ENCODE data around the gene POC1A.

DNA sequence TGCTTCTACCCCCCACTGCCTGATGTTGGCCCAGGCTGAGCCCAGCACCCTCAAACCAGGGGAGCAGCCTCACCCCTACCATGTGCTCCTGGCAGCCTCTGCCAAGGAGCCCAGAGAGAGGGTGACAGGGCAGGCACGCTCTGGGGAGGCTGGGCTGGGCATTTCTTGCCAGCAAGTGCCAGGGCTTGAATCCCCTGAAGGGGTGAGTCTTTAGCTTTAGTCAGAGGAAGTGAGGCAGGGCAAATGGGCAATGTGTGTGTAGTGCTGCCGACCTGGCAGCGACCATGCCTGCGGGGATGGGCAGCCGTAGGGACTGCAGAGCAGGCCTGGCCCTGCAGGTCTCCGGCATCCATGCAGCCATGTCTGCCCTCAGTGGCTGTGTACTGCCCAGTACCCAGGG, 116.0 kb downstream of the POC1A start:
- TF ChIP-seq, protein P1, sequence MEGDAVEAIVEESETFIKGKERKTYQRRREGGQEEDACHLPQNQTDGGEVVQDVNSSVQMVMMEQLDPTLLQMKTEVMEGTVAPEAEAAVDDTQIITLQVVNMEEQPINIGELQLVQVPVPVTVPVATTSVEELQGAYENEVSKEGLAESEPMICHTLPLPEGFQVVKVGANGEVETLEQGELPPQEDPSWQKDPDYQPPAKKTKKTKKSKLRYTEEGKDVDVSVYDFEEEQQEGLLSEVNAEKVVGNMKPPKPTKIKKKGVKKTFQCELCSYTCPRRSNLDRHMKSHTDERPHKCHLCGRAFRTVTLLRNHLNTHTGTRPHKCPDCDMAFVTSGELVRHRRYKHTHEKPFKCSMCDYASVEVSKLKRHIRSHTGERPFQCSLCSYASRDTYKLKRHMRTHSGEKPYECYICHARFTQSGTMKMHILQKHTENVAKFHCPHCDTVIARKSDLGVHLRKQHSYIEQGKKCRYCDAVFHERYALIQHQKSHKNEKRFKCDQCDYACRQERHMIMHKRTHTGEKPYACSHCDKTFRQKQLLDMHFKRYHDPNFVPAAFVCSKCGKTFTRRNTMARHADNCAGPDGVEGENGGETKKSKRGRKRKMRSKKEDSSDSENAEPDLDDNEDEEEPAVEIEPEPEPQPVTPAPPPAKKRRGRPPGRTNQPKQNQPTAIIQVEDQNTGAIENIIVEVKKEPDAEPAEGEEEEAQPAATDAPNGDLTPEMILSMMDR (IDR thresholded peaks at IDR 0.05) = no peak
- TF ChIP-seq POLR2A (IDR thresholded peaks at IDR 0.05) = no peak

All from testis (tissue), 2 donors.